Suprapubic skin (tissue), 3 donors: Measurements from ENCODE around the gene DNAH10.

Experiments used
- POLR2A ChIP-seq, 2 donors: fragments of 450-650 bp; IDR thresholded peaks; one replicate each; pipeline ENCODE4 v1.6.1; 2017; ENCODE audit warnings: antibody characterized with exemption in 2 of 2, mild to moderate bottlenecking in 2 of 2, moderate library complexity in 2 of 2
- TF ChIP-seq, protein P1 (sequence below), 2 donors: fragments of 200-600 bp in 1 of 2; fragments of 450-650 bp in 1 of 2; sonication (generic) in 1 of 2; IDR thresholded peaks; one replicate each; pipeline ENCODE4 v1.5.1; 2016 to 2019; ENCODE audit warnings: antibody characterized with exemption in 2 of 2, mild to moderate bottlenecking in 1 of 2, moderate library complexity in 1 of 2

DNA sequence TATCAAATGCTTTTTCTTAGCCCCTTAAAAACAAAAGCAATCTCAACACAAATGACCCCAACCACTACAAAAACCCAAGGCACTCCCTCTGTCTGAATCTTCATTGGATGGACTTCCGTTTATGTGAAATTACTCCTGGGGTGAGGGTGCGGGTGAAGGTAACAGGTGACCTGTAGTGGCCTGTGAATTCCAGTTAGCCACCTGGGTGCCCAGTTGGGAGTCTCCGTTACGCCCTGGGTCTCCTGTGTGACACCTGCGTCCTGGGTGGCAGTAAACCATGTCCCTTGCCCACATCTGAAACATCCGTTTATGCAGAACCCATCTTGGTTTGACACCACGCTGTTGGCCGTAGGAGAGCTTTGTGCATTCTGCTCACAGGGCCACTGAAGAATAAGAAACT, 148.0 kb downstream of the DNAH10 start:
- no peak for TF ChIP-seq POLR2A (IDR thresholded peaks at IDR 0.05)
- TF ChIP-seq, protein P1, sequence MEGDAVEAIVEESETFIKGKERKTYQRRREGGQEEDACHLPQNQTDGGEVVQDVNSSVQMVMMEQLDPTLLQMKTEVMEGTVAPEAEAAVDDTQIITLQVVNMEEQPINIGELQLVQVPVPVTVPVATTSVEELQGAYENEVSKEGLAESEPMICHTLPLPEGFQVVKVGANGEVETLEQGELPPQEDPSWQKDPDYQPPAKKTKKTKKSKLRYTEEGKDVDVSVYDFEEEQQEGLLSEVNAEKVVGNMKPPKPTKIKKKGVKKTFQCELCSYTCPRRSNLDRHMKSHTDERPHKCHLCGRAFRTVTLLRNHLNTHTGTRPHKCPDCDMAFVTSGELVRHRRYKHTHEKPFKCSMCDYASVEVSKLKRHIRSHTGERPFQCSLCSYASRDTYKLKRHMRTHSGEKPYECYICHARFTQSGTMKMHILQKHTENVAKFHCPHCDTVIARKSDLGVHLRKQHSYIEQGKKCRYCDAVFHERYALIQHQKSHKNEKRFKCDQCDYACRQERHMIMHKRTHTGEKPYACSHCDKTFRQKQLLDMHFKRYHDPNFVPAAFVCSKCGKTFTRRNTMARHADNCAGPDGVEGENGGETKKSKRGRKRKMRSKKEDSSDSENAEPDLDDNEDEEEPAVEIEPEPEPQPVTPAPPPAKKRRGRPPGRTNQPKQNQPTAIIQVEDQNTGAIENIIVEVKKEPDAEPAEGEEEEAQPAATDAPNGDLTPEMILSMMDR (IDR thresholded peaks at IDR 0.05): no peak
